ENCODE measurements around the gene BACH2. TPM values are rescaled to one million over a fixed set of nuclear protein-coding genes. Genes with fewer than 3 reads are reported as not detected.
"Not testable (repeated sequence)": the region's sequence is repeated elsewhere in the genome, so short reads cannot be mapped to it uniquely, and the experiment has no call there.

BACH2 gene
- total RNA-seq, 1 donor, result under 0.01 TPM

DNA sequence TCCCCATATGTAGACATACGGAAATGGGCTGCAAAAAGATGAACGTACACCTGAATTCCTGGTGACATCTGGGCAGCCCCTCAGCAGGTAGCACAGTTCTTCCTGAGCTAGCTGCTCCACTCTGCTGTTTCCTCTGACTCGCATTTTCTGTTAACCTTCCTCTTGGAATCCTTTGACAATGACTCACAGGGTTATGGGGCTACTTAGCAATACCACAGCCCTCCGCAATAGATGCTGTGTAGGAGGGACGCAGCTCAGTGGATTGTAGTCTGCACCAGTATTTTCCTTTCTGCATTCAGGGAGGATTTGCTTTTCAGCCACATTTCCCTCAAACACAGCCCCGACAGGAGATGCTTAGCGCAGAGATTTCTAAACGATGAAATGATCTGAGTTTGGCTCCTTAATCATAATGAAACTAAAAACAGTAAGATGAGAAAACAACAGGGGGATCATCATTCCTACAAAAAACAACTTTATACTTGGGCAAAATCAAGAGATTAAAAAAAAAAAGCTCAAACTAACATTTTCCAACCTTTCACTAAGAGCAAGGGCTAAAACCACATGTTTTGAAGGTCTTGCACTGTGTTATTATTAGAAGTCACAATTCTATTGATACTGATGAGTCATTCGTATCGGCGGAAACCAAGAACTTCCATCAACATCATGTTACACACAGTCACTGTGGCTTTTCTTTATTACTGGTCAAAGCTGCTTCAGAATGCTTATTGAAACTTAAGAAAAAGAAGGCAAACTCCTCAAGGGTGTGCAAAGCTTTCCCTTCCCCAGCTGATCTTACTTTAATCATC, 12.2 kb downstream of the BACH2 start:
- H3K4me3 ChIP-seq (ENCODE audit: low read depth, low read length), result peak overlapping the region; percentile 28
- peak; percentile 81 for DNase-seq (ENCODE audit: low read depth)
- TF ChIP-seq CTCF (IDR thresholded peaks at IDR 0.05; ENCODE audit: insufficient read depth, low read depth, low read length), result peak; percentile 11

GRCh38 chr6:90282265-90282664, 14.4 kb downstream of the BACH2 start:
- DNase-seq (ENCODE audit: low read depth); H3K4me3 ChIP-seq (ENCODE audit: low read depth, low read length): not testable (repeated sequence)

GRCh38 chr6:90278129-90278528, 18.5 kb downstream of the BACH2 start:
- no peak for DNase-seq (ENCODE audit: low read depth)
- H3K4me3 ChIP-seq (ENCODE audit: low read depth, low read length), result no peak overlapping the region
- TF ChIP-seq CTCF (IDR thresholded peaks at IDR 0.05; ENCODE audit: insufficient read depth, low read depth, low read length), result no peak

DNA sequence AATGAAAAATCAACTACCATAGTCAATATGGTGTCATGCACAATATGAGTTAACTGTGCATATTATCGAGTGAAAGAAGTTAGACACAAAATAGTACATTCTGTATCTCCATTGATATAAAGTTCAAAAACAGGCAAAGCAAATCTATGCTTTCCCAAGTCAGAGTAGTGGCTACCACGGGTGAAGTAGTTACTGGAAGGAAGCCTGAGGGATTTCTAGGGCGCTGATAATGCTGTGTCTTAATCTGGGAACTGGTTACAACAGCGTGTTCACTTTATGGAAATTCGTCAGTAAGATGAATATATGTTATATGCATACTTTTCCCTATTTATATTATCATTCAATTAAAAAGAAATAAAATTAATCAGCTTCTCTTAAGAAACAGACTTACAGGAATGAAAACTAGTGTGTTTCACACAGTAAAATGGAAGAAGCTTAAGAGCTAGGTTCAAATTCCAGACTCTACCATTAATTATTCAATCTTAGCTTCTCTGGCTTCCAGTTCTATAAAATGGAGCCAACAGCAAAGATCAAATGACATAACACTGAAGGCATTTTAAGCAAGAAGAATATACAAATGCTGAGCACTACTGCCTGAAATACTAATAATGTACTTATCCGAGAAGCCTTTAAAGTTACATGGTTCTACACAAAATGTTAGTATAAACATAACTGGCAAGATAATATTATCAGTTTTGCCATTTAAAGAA, 19.2 kb downstream of the BACH2 start:
- no peak overlapping the region for H3K4me3 ChIP-seq (ENCODE audit: low read depth, low read length)
- no peak for TF ChIP-seq CTCF (IDR thresholded peaks at IDR 0.05; ENCODE audit: insufficient read depth, low read depth, low read length)
- DNase-seq (ENCODE audit: low read depth), result no peak

- DNase-seq (ENCODE audit: low read depth), result no peak
- no peak overlapping the region for H3K4me3 ChIP-seq (ENCODE audit: low read depth, low read length)
- peak; percentile 24 for TF ChIP-seq CTCF (IDR thresholded peaks at IDR 0.05; ENCODE audit: insufficient read depth, low read depth, low read length)
Measured at GRCh38 chr6:90274451-90275030, 22.1 kb downstream of the BACH2 start.

GRCh38 chr6:90273863-90274262, 22.8 kb downstream of the BACH2 start:
- no peak overlapping the region for H3K4me3 ChIP-seq (ENCODE audit: low read depth, low read length)
- TF ChIP-seq CTCF (IDR thresholded peaks at IDR 0.05; ENCODE audit: insufficient read depth, low read depth, low read length), result no peak

DNA sequence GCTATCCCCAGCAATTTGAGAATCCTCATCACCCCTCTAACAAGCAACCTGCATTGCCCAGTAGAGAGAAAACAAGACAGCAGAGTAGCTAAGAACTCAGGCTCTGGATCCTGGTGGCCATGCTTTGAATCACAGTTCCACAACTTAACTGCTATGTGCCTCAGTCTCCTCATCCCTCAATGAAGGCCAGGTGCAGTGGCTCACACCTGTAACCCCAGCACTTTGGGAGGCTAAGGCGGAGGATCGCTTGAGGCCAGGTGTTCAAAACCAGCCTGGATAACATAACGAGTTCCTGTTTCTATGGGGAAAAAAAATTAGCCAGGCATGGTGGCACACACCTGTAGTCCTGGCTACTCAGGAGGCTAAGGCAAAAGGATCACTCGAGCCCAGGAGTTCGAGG, 23.7 kb downstream of the BACH2 start:
- TF ChIP-seq CTCF (IDR thresholded peaks at IDR 0.05; ENCODE audit: insufficient read depth, low read depth, low read length), result no peak
- no peak overlapping the region for H3K4me3 ChIP-seq (ENCODE audit: low read depth, low read length)
- DNase-seq (ENCODE audit: low read depth), result no peak

More at GRCh38 chr6:90273863-90274262, 22.8 kb downstream of the BACH2 start:
- no peak for DNase-seq (ENCODE audit: low read depth)

Data from fibroblast of villous mesenchyme (primary cell).